Ascending aorta (tissue), 2 donors: Measurements from ENCODE around the gene FGFR3. TPM values are rescaled to one million over a fixed set of nuclear protein-coding genes. Genes with fewer than 3 reads are reported as not detected.
"Not testable (repeated sequence)": the region's sequence is repeated elsewhere in the genome, so short reads cannot be mapped to it uniquely, and the experiment has no call there.

Experiments used
- DNase-seq, 2 donors: peaks; one replicate each; pipeline ENCODE4 v3.0.0-alpha.2; 2019; ENCODE audit warnings: low spot score in 2 of 2
- H3K27ac ChIP-seq, 2 donors: fragments of 200-600 bp; sonication (generic); one replicate each; pipeline ENCODE4 v1.5.1; 2016 to 2017; ENCODE audit warnings: mild to moderate bottlenecking in 1 of 2
- H3K27me3 ChIP-seq: fragments of 200-600 bp; sonication (generic); one replicate; pipeline ENCODE4 v1.5.1; 2017
- H3K36me3 ChIP-seq, 2 donors: fragments of 200-600 bp; sonication (generic); one replicate each; pipeline ENCODE4 v1.5.1; 2016
- H3K4me1 ChIP-seq, 2 donors: fragments of 200-600 bp; sonication (generic); one replicate each; pipeline ENCODE4 v1.5.1; 2016 to 2017; ENCODE audit warnings: mild to moderate bottlenecking in 1 of 2
- H3K4me3 ChIP-seq, 2 donors: fragments of 200-600 bp; sonication (generic); one replicate each; pipeline ENCODE4 v1.5.1; 2016 to 2017; ENCODE audit warnings: mild to moderate bottlenecking in 1 of 2
- H3K9me3 ChIP-seq, 2 donors: fragments of 200-600 bp; sonication (generic); one replicate each; pipeline ENCODE4 v1.5.1; 2016
- intact Hi-C: fragments of 100-400 bp; cut with DNase I; formaldehyde crosslinking; loops from one replicate; pipeline ENCODE4 v1.15.1; 2023
- total RNA-seq: library from RNA; depleted of rRNA; stranded (reverse); fragments of >200 nt; gene quantifications from one replicate; pipeline ENCODE4 v1.1.0, GENCODE V29; 2016
- TF ChIP-seq, protein P1 (sequence below), 3 experiments: fragments of 200-600 bp in 2 of 3; fragments of 450-650 bp in 1 of 3; sonication (generic) in 2 of 3; IDR thresholded peaks; one replicate each; pipeline ENCODE4 v1.5.1; 2016 to 2019; ENCODE audit warnings: antibody characterized with exemption in 3 of 3, mild to moderate bottlenecking in 1 of 3, moderate library complexity in 1 of 3

FGFR3 gene
- total RNA-seq, 1 donor from 2014 or later: 3.7 TPM

DNA sequence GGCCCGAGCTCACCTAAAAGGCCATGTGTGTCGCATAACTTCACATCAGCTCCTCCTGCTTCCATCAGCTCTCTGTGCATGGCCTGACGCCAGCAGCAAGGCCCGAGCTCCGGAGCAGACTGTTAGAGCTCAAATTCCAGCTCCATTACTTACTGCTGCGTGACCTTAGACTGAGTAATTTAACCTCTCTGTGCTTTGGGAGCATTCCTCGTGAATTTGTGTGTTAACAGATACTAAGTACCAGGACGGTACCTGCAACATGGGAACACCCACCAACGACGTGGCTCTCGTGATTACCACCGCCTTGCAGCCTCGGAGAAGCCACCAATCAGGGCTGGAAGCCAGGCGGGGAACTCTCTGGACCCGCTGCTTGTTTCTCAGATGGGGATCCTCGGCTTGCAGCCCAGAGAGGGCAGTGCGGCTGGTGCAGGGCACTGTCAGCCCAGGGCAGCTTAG lies 49.9 kb downstream of the FGFR3 start:
- Histone ChIP-seq H3K27me3 (no peaks in the 10 kb centered on the region), H3K9me3 (no peaks in the 10 kb centered on the region), H3K4me3 (no peak overlapping the region), H3K27ac (no peak overlapping the region), H3K4me1 (peaks cover 0 to 3% of the 10 kb centered on the region in 2 donors), H3K36me3 (peaks cover 50 to 79% of the 10 kb centered on the region in 2 donors)
- DNase-seq: no peak
- TF ChIP-seq, protein P1, sequence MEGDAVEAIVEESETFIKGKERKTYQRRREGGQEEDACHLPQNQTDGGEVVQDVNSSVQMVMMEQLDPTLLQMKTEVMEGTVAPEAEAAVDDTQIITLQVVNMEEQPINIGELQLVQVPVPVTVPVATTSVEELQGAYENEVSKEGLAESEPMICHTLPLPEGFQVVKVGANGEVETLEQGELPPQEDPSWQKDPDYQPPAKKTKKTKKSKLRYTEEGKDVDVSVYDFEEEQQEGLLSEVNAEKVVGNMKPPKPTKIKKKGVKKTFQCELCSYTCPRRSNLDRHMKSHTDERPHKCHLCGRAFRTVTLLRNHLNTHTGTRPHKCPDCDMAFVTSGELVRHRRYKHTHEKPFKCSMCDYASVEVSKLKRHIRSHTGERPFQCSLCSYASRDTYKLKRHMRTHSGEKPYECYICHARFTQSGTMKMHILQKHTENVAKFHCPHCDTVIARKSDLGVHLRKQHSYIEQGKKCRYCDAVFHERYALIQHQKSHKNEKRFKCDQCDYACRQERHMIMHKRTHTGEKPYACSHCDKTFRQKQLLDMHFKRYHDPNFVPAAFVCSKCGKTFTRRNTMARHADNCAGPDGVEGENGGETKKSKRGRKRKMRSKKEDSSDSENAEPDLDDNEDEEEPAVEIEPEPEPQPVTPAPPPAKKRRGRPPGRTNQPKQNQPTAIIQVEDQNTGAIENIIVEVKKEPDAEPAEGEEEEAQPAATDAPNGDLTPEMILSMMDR (IDR thresholded peaks at IDR 0.05): no peak
- intact Hi-C loops: no loop called here

DNA sequence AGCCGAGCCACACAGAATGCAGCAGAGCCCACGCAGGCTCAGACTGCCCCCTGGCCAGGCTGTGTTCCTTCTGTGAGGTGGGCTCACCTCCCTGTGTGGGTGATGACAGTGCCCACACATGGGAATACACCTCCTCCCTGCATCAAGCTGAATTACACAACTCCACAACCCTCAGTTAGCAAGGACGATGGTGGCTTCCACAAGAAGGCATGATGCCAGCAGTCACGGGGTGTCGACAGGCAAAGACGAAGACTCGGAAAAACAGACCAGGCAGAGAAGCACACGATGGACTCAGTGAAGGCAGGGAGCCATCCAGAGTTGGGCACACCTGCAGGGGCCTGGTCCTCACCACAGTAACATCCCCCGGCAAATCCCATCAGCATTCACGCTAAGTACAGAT lies 50.8 kb downstream of the FGFR3 start:
- intact Hi-C loops: no loop called here
- DNase-seq: no peak
- peaks cover 45 to 75% of the 10 kb centered on the region in 2 donors for H3K36me3 ChIP-seq
- peaks cover 0 to 3% of the 10 kb centered on the region in 2 donors for H3K4me1 ChIP-seq
- no peaks in the 10 kb centered on the region for H3K27me3 ChIP-seq
- TF ChIP-seq, protein P1 (IDR thresholded peaks at IDR 0.05): no peak
- no peaks in the 10 kb centered on the region for H3K9me3 ChIP-seq
- H3K4me3 ChIP-seq: no peak overlapping the region
- H3K27ac ChIP-seq: no peak overlapping the region

DNA sequence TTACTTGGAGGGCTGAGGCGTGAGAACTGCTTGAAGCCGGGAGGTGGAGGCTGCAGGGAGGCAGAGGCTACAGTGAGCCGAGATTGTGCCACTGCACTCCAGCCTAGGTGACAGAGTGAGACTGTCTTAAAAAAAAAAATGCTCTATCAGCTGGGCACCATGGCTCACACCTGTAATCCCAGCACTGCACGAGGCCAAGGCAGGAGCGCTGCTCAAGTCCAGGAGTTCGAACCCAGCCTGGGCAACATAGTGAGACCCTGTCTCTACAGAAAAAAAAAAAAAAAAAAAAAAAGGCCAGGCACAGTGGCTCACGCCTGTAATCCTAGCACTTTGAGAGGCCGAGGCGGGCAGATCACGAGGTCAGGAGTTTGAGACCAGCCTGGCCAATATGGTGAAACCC lies 51.5 kb downstream of the FGFR3 start:
- H3K27ac ChIP-seq, DNase-seq, H3K27me3 ChIP-seq, H3K4me1 ChIP-seq, H3K9me3 ChIP-seq, H3K4me3 ChIP-seq, intact Hi-C loops: not testable (repeated sequence)
- H3K36me3 ChIP-seq: peaks cover 38 to 70% of the 10 kb centered on the region in 2 donors

DNA sequence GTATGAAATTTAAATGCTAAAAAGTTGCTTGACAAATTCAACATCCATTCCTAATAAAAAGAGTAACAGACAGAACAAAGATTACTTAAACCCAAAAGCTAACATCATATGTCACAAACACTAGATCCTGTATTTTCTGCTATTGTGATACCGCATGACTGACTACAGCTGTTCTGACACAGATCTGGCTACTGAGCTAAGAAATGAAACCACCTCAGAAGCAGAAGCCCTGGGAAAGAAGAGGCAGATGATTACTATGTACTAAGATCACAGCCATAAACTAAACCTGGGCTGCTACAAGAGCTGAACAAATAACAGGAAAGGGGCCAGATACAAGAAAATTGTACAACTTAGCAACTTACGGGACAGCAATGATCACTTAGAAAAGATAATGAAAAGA lies 53.5 kb downstream of the FGFR3 start:
- H3K4me1 ChIP-seq: peaks cover 0 to 3% of the 10 kb centered on the region in 2 donors
- no peak for DNase-seq
- intact Hi-C loops: no loop called here

DNA sequence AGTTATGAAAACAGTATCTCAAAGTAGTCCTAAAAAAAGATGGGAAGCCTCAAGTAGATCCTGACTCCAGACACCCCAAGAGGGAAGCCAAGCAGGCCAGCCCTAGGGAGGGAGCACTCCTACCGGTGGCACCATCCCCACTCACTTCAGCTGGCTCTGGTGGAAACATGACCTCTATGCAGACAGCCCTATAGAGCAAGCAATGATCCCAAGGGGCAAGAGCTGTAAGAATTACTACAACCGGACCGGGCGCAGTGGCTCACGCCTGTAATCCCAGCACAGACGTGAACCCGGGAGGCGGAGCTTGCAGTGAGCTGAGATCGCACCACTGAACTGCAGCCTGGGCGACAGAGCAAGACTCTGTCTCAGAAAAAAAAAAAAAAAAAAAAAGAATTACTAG lies 57.2 kb downstream of the FGFR3 start:
- DNase-seq: no peak
- Histone ChIP-seq H3K36me3 (peaks cover 9 to 26% of the 10 kb centered on the region in 2 donors), H3K4me3 (no peak overlapping the region), H3K9me3 (no peaks in the 10 kb centered on the region), H3K27ac (no peak overlapping the region), H3K4me1 (peaks cover 0 to 4% of the 10 kb centered on the region in 2 donors), H3K27me3 (no peaks in the 10 kb centered on the region)
- intact Hi-C loops: loop anchor here (10.0 kb wide), 3 partner anchors 685 to 1225 kb away; partner anchors contain the start of genes FAM193A, GRK4, HTT and HTT-AS
- TF ChIP-seq, protein P1 (IDR thresholded peaks at IDR 0.05): no peak

More for the DNA sequence above, 53.5 kb downstream of the FGFR3 start:
- Histone ChIP-seq H3K27me3 (no peaks in the 10 kb centered on the region), H3K4me3 (no peak overlapping the region), H3K36me3 (peaks cover 24 to 54% of the 10 kb centered on the region in 2 donors), H3K9me3 (no peaks in the 10 kb centered on the region), H3K27ac (no peak overlapping the region)
- TF ChIP-seq, protein P1 (IDR thresholded peaks at IDR 0.05): no peak

DNA sequence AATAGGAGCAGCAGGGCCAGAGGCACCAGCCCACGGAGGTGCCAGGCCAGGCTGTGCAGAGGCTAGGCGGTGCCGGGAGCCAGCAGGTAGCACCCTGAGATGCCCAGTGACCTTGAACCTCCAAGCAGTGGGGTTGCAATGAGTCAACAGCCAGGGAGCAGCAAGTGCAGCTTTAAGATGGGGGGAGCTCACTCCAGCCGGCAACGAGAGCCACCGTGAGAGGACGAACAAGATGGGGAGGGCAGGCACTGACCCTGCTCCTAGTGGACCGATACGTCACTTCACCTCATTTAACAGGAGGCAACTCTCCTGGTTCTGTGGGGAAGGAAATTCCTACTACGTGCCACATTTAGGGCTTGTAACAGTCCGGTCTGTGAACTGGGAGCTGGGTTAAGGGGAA lies 58.1 kb downstream of the FGFR3 start:
- Histone ChIP-seq H3K4me3 (no peak overlapping the region), H3K27ac (no peak overlapping the region), H3K4me1 (peaks cover 0 to 5% of the 10 kb centered on the region in 2 donors), H3K27me3 (no peaks in the 10 kb centered on the region), H3K36me3 (peaks cover 1 to 19% of the 10 kb centered on the region in 2 donors), H3K9me3 (no peaks in the 10 kb centered on the region)
- TF ChIP-seq, protein P1 (IDR thresholded peaks at IDR 0.05): no peak
- intact Hi-C loops: loop anchor here (10.0 kb wide), 3 partner anchors 684 to 1224 kb away; partner anchors contain the start of genes FAM193A, GRK4, HTT and HTT-AS
- no peak for DNase-seq
